Upper lobe of left lung (tissue), 6 donors: ENCODE measurements around the gene TRPC4. TPM values are rescaled to one million over a fixed set of nuclear protein-coding genes. Genes with fewer than 3 reads are reported as not detected.

Experiments used
- ATAC-seq, 2 donors: fragments of 200-7000 bp; cut with Tn5 transposase; one replicate each; pipeline ENCODE4 v1.9.1; 2022; ENCODE audit warnings: mild to moderate bottlenecking in 2 of 2, moderate library complexity in 2 of 2; ENCODE audit not compliant: low FRiP score in 2 of 2
- DNase-seq, 2 donors: peaks; one replicate each; pipeline ENCODE4 v3.0.0-alpha.2; 2019 to 2020
- H3K27ac ChIP-seq, 4 donors: fragments of 200-600 bp; sonication (generic); one replicate each; pipeline ENCODE4 v1.5.1; 2016 to 2019
- H3K27me3 ChIP-seq, 4 donors: fragments of 200-600 bp; sonication (generic); one replicate each; pipeline ENCODE4 v1.5.1; 2017 to 2019
- H3K36me3 ChIP-seq, 4 donors: fragments of 200-600 bp; sonication (generic); one replicate each; pipeline ENCODE4 v1.5.1; 2016 to 2019
- H3K4me1 ChIP-seq, 4 donors: fragments of 200-600 bp; sonication (generic); one replicate each; pipeline ENCODE4 v1.5.1; 2018 to 2019
- H3K4me3 ChIP-seq, 4 donors: fragments of 200-600 bp; sonication (generic); one replicate each; pipeline ENCODE4 v1.5.1; 2017 to 2019; ENCODE audit warnings: mild to moderate bottlenecking in 2 of 4, moderate library complexity in 1 of 4
- H3K9me3 ChIP-seq, 4 donors: fragments of 200-600 bp; sonication (generic); one replicate each; pipeline ENCODE4 v1.5.1; 2018 to 2019
- EP300 ChIP-seq, 4 donors: sonication (generic); formaldehyde crosslinking; IDR thresholded peaks; one replicate each; pipeline ENCODE4 v1.5.1; 2017; ENCODE audit warnings: antibody characterized with exemption in 4 of 4, control low read depth in 2 of 4
- POLR2A ChIP-seq, 4 donors: fragments of 450-650 bp; IDR thresholded peaks; one replicate each; pipeline ENCODE4 v1.5.1; 2016 to 2017; ENCODE audit warnings: antibody characterized with exemption in 4 of 4, mild to moderate bottlenecking in 2 of 4
- POLR2AphosphoS5 ChIP-seq, 2 donors: sonication (generic); formaldehyde crosslinking; IDR thresholded peaks; one replicate each; pipeline ENCODE4 v1.5.1; 2017; ENCODE audit warnings: antibody characterized with exemption in 2 of 2
- WGBS, 2 donors: methylation state at CpG; one replicate each; pipeline ENCODE4 v1.1.5; 2017 to 2018; 5-methylcytosine and 5-hydroxymethylcytosine counted together
- total RNA-seq, 6 donors: library from RNA; depleted of rRNA in 4 of 6; stranded (reverse); fragments of >200 nt in 4 of 6; gene quantifications; one replicate each; pipeline versions ENCODE4 v1.1.0 to v1.2.1, GENCODE V29; 2016 to 2021
- TF ChIP-seq, protein P1 (sequence below), 6 experiments: fragments of 450-650 bp in 4 of 6; fragments of 200-600 bp in 2 of 6; sonication (generic) in 2 of 6; IDR thresholded peaks; one replicate each; pipeline ENCODE4 v1.5.1; 2016 to 2019; ENCODE audit warnings: antibody characterized with exemption in 6 of 6
- donor health status: DM: no; HTN: no; CAD: no; lungs with moderate emphysema.
- donor health status: DM: no; HTN: yes; CAD: no; lungs with severe emphysema.

TRPC4 gene
- total RNA-seq, 6 donors from 2014 or later = 0.39 to 6.3 (median 1.8) TPM

DNA sequence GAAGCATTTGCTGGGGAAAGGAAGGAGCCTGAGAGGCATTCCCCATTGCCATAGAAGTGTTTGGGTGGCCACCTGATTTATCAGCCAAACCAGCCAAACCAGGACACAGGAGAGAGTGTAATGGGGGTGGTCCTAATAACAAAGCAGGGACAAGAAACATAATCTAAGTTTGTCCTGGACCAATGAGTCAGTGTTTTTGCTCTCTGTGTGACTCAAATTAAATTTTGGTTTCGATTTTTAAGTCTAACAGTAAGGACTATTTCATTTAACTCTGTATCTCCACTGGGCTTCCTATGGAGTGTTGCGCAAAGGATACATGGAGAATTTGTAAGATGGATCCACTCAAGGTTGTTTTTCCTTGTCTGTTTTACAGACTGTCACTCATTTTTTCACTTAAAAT lies 19.5 kb upstream of the TRPC4 start:
- H3K27me3 ChIP-seq = no peaks in the 10 kb centered on the region
- ATAC-seq (no peak), DNase-seq (no peak)
- no peaks in the 10 kb centered on the region for H3K36me3 ChIP-seq
- no peaks in the 10 kb centered on the region for H3K4me1 ChIP-seq
- no peaks in the 10 kb centered on the region for H3K9me3 ChIP-seq
- H3K4me3 ChIP-seq = no peak overlapping the region
- TF ChIP-seq, protein P1, sequence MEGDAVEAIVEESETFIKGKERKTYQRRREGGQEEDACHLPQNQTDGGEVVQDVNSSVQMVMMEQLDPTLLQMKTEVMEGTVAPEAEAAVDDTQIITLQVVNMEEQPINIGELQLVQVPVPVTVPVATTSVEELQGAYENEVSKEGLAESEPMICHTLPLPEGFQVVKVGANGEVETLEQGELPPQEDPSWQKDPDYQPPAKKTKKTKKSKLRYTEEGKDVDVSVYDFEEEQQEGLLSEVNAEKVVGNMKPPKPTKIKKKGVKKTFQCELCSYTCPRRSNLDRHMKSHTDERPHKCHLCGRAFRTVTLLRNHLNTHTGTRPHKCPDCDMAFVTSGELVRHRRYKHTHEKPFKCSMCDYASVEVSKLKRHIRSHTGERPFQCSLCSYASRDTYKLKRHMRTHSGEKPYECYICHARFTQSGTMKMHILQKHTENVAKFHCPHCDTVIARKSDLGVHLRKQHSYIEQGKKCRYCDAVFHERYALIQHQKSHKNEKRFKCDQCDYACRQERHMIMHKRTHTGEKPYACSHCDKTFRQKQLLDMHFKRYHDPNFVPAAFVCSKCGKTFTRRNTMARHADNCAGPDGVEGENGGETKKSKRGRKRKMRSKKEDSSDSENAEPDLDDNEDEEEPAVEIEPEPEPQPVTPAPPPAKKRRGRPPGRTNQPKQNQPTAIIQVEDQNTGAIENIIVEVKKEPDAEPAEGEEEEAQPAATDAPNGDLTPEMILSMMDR (IDR thresholded peaks at IDR 0.05) = no peak
- 70 to 78% methylated on average over 2 of the region's 2 CpGs for WGBS, 2 donors
- no peak overlapping the region for H3K27ac ChIP-seq

DNA sequence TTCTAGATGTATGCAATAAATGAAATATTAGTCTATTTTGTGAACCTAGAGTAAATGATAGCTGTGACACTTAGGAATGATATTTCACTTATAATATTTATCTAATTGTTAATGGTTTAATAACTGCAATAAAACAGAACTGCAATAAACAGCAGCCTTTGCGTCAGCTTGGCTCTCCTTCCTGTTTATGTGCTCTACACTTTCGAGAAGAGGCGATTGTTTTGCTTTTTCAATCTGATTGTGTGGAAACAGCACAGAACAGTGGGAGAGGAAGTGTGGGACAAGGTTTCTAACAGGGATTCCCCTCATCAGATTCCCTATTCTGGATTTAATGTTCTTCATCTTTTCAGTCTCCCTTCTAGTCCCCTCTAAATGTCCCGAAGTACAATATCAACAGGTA lies 17.3 kb upstream of the TRPC4 start:
- Histone ChIP-seq H3K36me3 (no peaks in the 10 kb centered on the region), H3K9me3 (no peaks in the 10 kb centered on the region), H3K27me3 (no peaks in the 10 kb centered on the region), H3K27ac (no peak overlapping the region), H3K4me3 (no peak overlapping the region), H3K4me1 (no peaks in the 10 kb centered on the region)
- DNase-seq (no peak), ATAC-seq (no peak)
- no peak for TF ChIP-seq EP300 (IDR thresholded peaks at IDR 0.05)
- TF ChIP-seq, protein P1 (IDR thresholded peaks at IDR 0.05) = no peak
- TF ChIP-seq POLR2A (IDR thresholded peaks at IDR 0.05) = no peak
- no peak for TF ChIP-seq POLR2AphosphoS5 (IDR thresholded peaks at IDR 0.05)
- WGBS, 2 donors = 60 to 64% methylated on average over 4 of the region's 4 CpGs

GRCh38 chr13:37884674-37885073 lies 15.1 kb upstream of the TRPC4 start:
- Histone ChIP-seq H3K4me3 (no peak overlapping the region), H3K4me1 (no peaks in the 10 kb centered on the region), H3K27me3 (no peaks in the 10 kb centered on the region), H3K36me3 (no peaks in the 10 kb centered on the region), H3K27ac (no peak overlapping the region), H3K9me3 (no peaks in the 10 kb centered on the region)
- TF ChIP-seq POLR2AphosphoS5 (IDR thresholded peaks at IDR 0.05) (no peak), POLR2A (IDR thresholded peaks at IDR 0.05) (no peak), EP300 (IDR thresholded peaks at IDR 0.05) (no peak)
- TF ChIP-seq, protein P1 (IDR thresholded peaks at IDR 0.05) = no peak
- ATAC-seq (no peak), DNase-seq (no peak)
- 94 to 95% methylated on average over 2 of the region's 2 CpGs for WGBS, 2 donors

GRCh38 chr13:37884026-37884425 lies 14.5 kb upstream of the TRPC4 start:
- 86 to 93% methylated on average over 1 of the region's 1 CpG for WGBS, 2 donors
- no peak for ATAC-seq

GRCh38 chr13:37878921-37879320 lies 9.3 kb upstream of the TRPC4 start:
- TF ChIP-seq, protein P1 (IDR thresholded peaks at IDR 0.05) = no peak
- TF ChIP-seq POLR2A (IDR thresholded peaks at IDR 0.05) (no peak), POLR2AphosphoS5 (IDR thresholded peaks at IDR 0.05) (no peak), EP300 (IDR thresholded peaks at IDR 0.05) (no peak)
- DNase-seq (no peak), ATAC-seq (no peak)
- no peaks in the 10 kb centered on the region for H3K4me1 ChIP-seq
- H3K9me3 ChIP-seq = no peaks in the 10 kb centered on the region
- 87% methylated on average over 3 of the region's 3 CpGs for WGBS, 2 donors
- no peaks in the 10 kb centered on the region for H3K27me3 ChIP-seq
- no peak overlapping the region for H3K27ac ChIP-seq
- no peaks in the 10 kb centered on the region for H3K36me3 ChIP-seq
- no peak overlapping the region for H3K4me3 ChIP-seq

More at GRCh38 chr13:37884026-37884425, 14.5 kb upstream of the TRPC4 start:
- no peak overlapping the region for H3K27ac ChIP-seq
- H3K4me3 ChIP-seq = no peak overlapping the region
- H3K9me3 ChIP-seq = no peaks in the 10 kb centered on the region
- H3K4me1 ChIP-seq = no peaks in the 10 kb centered on the region
- TF ChIP-seq EP300 (IDR thresholded peaks at IDR 0.05) (no peak), POLR2A (IDR thresholded peaks at IDR 0.05) (no peak), POLR2AphosphoS5 (IDR thresholded peaks at IDR 0.05) (no peak)
- TF ChIP-seq, protein P1 (IDR thresholded peaks at IDR 0.05) = no peak
- DNase-seq = no peak
- no peaks in the 10 kb centered on the region for H3K36me3 ChIP-seq
- no peaks in the 10 kb centered on the region for H3K27me3 ChIP-seq
